ENCODE data around the gene UNC50. TPM values are rescaled to one million over a fixed set of nuclear protein-coding genes. Genes with fewer than 3 reads are reported as not detected.
"Not testable (repeated sequence)": the region's sequence is repeated elsewhere in the genome, so short reads cannot be mapped to it uniquely, and the experiment has no call there.

Gene UNC50
- total RNA-seq, 1 experiment from 2014 or later: 108 TPM

- no peak for DNase-seq (ENCODE audit: low read depth)
These were observed 31.6 kb upstream of the UNC50 start for GRCh38 chr2:98576666-98577312.

GRCh38 chr2:98577313-98577712 lies 31.1 kb upstream of the UNC50 start:
- DNase-seq (ENCODE audit: low read depth): no peak

GRCh38 chr2:98578231-98578630 lies 30.2 kb upstream of the UNC50 start:
- DNase-seq (ENCODE audit: low read depth): no peak

- DNase-seq (ENCODE audit: low read depth): no peak
These were observed 28.5 kb upstream of the UNC50 start for GRCh38 chr2:98579926-98580325.

- DNase-seq (ENCODE audit: low read depth): no peak
These were observed 27.6 kb upstream of the UNC50 start for GRCh38 chr2:98580656-98581284.

DNA sequence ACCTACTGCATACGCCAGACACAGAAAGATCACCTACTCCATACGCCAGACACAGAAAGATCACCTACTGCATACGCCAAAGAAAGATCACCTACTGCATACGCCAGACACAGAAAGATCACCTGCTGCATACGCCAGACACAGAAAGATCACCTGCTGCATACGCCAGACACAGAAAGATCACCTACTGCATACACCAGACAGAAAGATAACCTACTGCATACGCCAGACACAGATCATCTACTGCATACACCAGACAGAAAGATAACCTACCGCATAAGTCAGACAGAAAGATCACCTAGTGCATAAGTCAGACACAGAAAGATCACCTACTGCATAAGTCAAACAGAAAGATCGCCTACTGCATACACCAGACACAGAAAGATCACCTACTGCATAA lies 25.9 kb upstream of the UNC50 start:
- no peak for DNase-seq (ENCODE audit: low read depth)

DNA sequence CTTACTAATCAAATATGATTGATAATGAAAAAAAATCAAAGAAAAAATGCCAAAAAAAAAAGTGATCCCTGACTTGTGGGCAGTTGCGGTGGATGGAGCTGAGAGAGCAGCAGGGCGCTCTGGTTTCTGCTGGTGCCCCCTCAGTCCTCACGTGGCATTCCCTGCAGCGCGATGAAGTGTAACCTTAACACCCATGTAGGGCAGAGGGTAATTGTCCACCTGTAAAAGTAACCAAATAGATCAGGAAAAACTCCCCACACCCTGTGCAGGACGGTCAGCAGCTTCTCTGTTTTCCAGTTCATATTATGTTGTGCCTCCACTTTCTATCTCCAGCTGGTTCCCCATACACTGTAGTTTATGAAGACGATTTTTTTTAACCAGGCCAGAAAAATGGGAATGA lies 25.1 kb upstream of the UNC50 start:
- no peak for DNase-seq (ENCODE audit: low read depth)

DNA sequence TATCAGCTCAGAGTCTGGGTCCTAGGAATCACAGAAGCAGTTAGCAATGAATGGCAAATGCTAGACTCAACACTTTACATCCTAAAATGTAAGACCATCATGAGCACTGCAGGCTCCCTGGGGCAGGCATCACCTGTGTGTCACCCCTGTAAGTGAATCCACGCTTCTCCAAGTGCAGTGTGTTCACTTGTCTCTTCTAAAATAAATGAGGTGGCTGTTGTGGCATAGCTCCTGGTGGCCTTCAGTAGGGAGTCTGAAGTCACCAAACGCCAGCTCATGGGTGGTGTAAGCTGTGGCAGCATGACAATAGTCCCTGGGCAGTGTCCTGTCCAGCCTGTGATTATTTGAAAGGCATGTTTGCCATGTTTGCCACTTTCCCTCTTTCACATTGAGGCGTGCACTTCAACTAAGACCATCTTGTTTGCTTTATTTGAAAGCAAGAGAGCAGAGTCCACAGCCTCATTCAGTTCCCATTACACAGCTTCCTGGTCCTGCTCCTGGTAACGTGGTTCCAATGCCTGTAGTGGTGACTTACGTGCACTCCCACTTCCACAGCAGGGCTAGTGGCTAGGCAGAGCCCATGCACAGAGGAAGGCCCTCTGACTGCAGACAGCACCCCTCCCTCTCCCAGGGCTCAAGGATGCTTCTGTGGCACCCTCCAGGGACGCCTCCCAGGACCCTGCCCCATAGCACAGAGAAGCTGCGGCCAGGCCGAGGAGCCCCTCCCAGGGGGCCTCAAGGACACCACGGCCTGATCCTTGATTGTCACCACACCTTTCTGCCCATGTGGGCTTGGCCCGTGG lies 24.4 kb upstream of the UNC50 start:
- no peak for DNase-seq (ENCODE audit: low read depth)

DNA sequence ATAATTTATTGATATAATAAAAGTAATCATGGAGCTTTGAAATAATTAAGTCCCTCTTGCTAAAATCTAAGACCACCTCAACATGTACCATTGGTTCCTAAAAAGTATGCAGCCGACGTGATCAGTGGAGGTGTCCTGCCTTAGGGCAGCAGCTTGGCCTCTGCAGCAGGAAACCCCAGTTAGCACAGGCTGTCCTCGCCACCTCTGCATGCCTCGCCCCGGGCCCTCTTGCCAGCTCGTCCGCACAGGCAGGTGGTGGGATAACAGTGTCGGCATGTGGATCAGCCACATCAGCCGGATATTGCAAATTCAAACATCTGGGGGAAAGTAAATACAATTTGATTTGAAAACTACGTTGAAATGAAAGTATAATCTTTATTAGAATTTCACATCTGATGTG lies 23.0 kb upstream of the UNC50 start:
- DNase-seq (ENCODE audit: low read depth): no peak

- DNase-seq (ENCODE audit: low read depth): no peak
These were observed 21.7 kb upstream of the UNC50 start for GRCh38 chr2:98586551-98587140.

- DNase-seq (ENCODE audit: low read depth): no peak
These were observed 19.4 kb upstream of the UNC50 start for GRCh38 chr2:98588880-98589431.

- DNase-seq (ENCODE audit: low read depth): no peak
These were observed 18.9 kb upstream of the UNC50 start for GRCh38 chr2:98589489-98589888.

DNA sequence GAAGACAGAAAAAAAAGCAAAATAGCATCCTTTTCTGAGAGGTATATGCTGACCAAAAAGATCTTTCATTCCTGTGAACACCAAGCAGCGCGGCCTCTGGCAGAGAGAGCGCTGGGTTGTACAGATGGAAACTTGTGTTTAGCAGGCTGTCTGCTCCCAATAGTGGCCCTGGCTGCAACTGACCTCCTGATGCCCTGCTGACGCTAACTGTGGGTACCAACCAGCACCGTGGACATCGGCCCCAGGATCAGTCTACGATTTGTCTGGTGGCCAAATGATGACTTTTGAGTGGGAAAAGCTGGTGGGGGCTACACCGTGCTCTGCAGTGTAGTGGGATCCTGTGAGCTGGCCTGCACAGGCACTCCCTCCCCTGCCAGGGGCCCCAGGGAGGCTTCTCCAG lies 15.8 kb upstream of the UNC50 start:
- DNase-seq (ENCODE audit: low read depth): no peak

DNA sequence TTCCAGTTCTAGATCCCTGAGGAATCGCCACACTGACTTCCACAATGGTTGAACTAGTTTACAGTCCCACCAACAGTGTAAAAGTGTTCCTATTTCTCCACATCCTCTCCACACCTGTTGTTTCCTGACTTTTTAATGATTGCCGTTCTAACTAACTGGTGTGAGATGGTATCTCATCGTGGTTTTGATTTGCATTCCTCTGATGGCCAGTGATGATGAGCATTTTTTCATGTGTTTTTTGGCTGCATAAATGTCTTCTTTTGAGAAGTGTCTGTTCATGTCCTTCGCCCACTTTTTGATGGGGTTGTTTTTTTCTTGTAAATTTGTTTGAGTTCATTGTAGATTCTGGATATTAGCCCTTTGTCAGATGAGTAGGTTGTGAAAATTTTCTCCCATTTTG lies 13.7 kb upstream of the UNC50 start:
- DNase-seq (ENCODE audit: low read depth): not testable (repeated sequence)

- DNase-seq (ENCODE audit: low read depth): no peak
These were observed 9.5 kb upstream of the UNC50 start for GRCh38 chr2:98598781-98599428.

- DNase-seq (ENCODE audit: low read depth): peak; percentile 25
These were observed 6.8 kb upstream of the UNC50 start for GRCh38 chr2:98601532-98602132.

DNA sequence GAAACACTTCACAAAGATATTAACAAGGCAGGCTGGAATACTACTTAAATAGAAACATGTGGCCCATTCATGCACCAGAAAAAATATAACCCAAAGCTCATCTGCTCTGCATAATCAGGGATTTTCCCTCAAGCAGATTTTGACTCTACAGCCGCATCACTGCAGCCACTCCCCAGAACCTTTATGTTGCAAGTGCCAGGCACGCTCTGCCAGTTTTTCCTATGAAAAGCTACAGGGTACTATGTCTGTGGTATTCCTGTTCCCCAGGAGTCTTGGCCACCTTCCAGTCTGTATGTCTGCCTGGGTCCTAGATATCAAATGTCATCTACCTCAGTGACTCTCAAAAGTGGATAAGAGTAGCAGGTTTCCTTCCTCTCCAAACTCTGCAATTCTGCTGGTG lies 3.8 kb upstream of the UNC50 start:
- no peak for DNase-seq (ENCODE audit: low read depth)

DNA sequence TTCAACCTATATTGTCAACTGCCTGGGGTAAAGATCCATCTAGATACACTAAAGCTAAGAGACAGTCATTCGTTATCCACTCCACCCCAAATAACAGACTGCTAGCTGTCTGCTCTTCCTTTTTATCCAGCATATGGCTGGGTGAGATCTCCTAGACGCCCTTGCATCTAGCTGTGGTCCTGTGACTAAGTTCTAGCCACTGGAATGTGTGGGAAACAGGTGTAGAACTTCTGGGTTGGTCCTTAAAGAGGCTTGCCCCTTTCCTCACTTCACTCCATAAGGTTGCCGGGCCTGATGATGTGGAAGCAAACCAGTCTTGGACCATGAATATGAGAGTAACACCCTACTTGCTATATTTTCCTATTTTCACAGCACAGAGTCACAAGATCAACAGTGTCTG lies 3.3 kb upstream of the UNC50 start:
- DNase-seq (ENCODE audit: low read depth): no peak

GRCh38 chr2:98606431-98606830 lies 2.0 kb upstream of the UNC50 start:
- DNase-seq (ENCODE audit: low read depth): no peak

DNA sequence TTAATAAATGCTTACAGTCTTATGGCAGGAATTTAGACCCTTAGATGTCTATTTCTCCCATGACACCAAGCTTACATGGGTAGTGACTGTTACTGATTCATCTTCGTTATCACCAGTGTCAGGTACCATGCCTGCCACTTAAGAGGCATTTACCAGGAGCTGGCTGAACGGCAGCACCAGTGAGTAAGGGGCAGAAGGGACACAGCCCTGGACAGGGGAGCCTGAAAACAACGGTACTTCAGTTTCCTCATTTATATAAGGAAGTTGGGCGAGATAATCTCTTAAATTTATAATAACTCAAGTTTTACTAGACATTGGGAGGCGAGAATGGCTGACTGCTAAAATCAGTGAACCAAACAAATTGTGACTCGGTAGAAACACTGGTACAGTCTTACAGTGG lies 1.3 kb upstream of the UNC50 start:
- no peak for DNase-seq (ENCODE audit: low read depth)

DNA sequence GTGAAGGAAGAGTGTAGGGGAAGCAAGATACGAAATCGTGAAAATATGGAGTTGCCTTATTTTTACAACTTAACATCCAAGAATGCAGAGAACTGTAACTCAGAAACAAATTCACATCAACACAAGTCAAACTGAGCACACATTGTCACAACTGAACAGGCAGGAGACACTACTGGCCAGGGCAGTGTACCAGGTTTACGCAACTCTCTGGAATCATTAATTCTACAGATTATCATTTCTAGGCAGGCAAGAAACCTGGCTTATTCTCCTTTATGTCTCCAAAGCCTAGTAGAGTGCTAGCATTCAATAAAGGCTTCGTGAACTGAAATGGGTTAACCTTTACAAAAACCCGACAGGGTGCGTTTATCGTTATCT lies 661 bp upstream of the UNC50 start:
- DNase-seq (ENCODE audit: low read depth): no peak

Measured in Daoy (cell line).